ENCODE results near the gene ERCC2.

DNA sequence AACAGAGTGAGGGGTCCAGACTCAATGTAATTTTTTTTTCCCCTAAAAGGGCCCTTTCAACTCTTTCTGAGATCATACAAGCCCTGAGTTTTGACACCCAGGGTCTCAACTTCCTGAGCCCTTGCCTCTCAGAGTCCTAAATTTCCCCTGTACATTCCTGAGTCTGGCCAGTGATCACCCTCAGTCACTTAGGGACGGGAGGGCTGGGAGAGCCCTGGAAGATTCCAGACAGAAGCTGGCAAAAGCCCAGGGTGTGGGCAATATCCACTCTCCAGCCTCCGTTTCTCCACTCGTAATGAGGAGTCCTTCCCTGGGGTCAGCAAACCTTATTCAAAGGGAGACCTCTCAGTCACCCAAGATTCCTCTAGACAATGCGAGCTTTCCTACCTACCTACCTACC lies 32.9 kb upstream of the ERCC2 start:
- TF ChIP-seq POLR2AphosphoS5 (IDR thresholded peaks at IDR 0.05; ENCODE audit: low read depth, low read length) (no peak), POLR2A (IDR thresholded peaks at IDR 0.05; ENCODE audit: low read depth, low read length) (no peak), SPI1 (IDR thresholded peaks at IDR 0.05; ENCODE audit: low read depth, low read length) (no peak)

Measured in GM12891 (cell line).